GM12891 (cell line): ENCODE data around the gene PIK3AP1.

Experiments
- DNase-seq: peaks from one replicate; pipeline ENCODE4 v3.0.0; 2011; ENCODE audit warnings: low spot score; ENCODE audit not compliant: insufficient read length
- FAIRE-seq: peaks from 2 replicates; lab custom pipeline; 2011; peaks lifted over from hg19 to GRCh38; lab: Jason Lieb, UNC
- PAX5 ChIP-seq: IDR thresholded peaks from 2 replicates; pipeline ENCODE4 v1.6.1; 2011; ENCODE audit warnings: low read length, moderate library complexity, mild to moderate bottlenecking; ENCODE audit not compliant: insufficient read depth, severe bottlenecking
- POLR2A ChIP-seq: IDR thresholded peaks from 2 replicates; pipeline ENCODE4 v1.6.1; 2011; ENCODE audit warnings: low read depth, low read length, control low read depth
- POLR2AphosphoS5 ChIP-seq: IDR thresholded peaks from 2 replicates; pipeline ENCODE4 v1.6.1; 2011; ENCODE audit warnings: low read depth, low read length, control low read depth
- POU2F2 ChIP-seq: IDR thresholded peaks from 2 replicates; pipeline ENCODE4 v1.6.1; 2011; ENCODE audit warnings: low read depth, mild to moderate bottlenecking, control low read depth, low read length, moderate library complexity
- SPI1 ChIP-seq: IDR thresholded peaks from 2 replicates; pipeline ENCODE4 v1.6.1; 2011; ENCODE audit warnings: low read depth, low read length, control low read depth
- TAF1 ChIP-seq: IDR thresholded peaks from 2 replicates; pipeline ENCODE4 v1.6.1; 2011; ENCODE audit warnings: low read depth, low read length, control low read depth

PIK3AP1 gene

GRCh38 chr10:96711048-96711728, 9.1 kb downstream of the PIK3AP1 start:
- FAIRE-seq (peak; percentile 55), DNase-seq (no peak)
- no peak for TF ChIP-seq POLR2A

GRCh38 chr10:96709525-96709924, 10.8 kb downstream of the PIK3AP1 start:
- DNase-seq (no peak), FAIRE-seq (peak; percentile 58)
- TF ChIP-seq POLR2AphosphoS5 (no peak), SPI1 (no peak), POLR2A (no peak), PAX5 (no peak), TAF1 (no peak)

GRCh38 chr10:96708996-96709395, 11.3 kb downstream of the PIK3AP1 start:
- no peak for FAIRE-seq
- no peak for TF ChIP-seq PAX5
- no peak for TF ChIP-seq POLR2A
- DNase-seq = no peak

- TF ChIP-seq SPI1 (peak; percentile 35; the same call in 1 of the 2 replicates), PAX5 (no peak)
- peak; percentile 62 for FAIRE-seq
- DNase-seq = no peak
These were observed 11.9 kb downstream of the PIK3AP1 start for GRCh38 chr10:96708456-96708855.

- TF ChIP-seq SPI1 = no peak
- no peak for TF ChIP-seq POLR2A
- TF ChIP-seq POU2F2 = no peak
- no peak for TF ChIP-seq PAX5
- no peak for TF ChIP-seq TAF1
- no peak for TF ChIP-seq POLR2AphosphoS5
- FAIRE-seq (peak; percentile 82), DNase-seq (no peak)
These were observed 13.9 kb downstream of the PIK3AP1 start for GRCh38 chr10:96706331-96706853.

- TF ChIP-seq POLR2A = no peak
- 0 out of 2 replicates have a peak, but pooled peaks have one; percentile 2 for TF ChIP-seq SPI1
- TF ChIP-seq TAF1 = no peak
- FAIRE-seq (peak; percentile 89), DNase-seq (no peak)
These were observed 15.2 kb downstream of the PIK3AP1 start for GRCh38 chr10:96705134-96705533.

GRCh38 chr10:96704563-96704962, 15.8 kb downstream of the PIK3AP1 start:
- no peak for TF ChIP-seq SPI1
- TF ChIP-seq PAX5 = no peak
- no peak for TF ChIP-seq POLR2A
- no peak for TF ChIP-seq TAF1
- no peak for TF ChIP-seq POLR2AphosphoS5
- TF ChIP-seq POU2F2 = no peak
- DNase-seq (no peak), FAIRE-seq (no peak)

- no peak for DNase-seq
- FAIRE-seq = peak; percentile 85
- peak; percentile 92 for TF ChIP-seq SPI1
- TF ChIP-seq PAX5 = no peak
- TF ChIP-seq POU2F2 = no peak
These were observed 17.0 kb downstream of the PIK3AP1 start for GRCh38 chr10:96703358-96703757.

GRCh38 chr10:96701265-96701664, 19.0 kb downstream of the PIK3AP1 start:
- no peak for TF ChIP-seq POLR2A
- TF ChIP-seq POU2F2 = no peak
- FAIRE-seq (peak; percentile 85), DNase-seq (no peak)

- TF ChIP-seq PAX5 (no peak), POU2F2 (0 out of 2 replicates have a peak, but pooled peaks have one; percentile 44), SPI1 (peak; percentile 62), TAF1 (peak; percentile 71), POLR2AphosphoS5 (peak; percentile 83), POLR2A (peak; percentile 89)
- FAIRE-seq = peak; percentile 93
- no peak for DNase-seq
These were observed 19.8 kb downstream of the PIK3AP1 start for GRCh38 chr10:96700374-96701099.
